ENCODE measurements around the gene PRKN.

PRKN gene

DNA sequence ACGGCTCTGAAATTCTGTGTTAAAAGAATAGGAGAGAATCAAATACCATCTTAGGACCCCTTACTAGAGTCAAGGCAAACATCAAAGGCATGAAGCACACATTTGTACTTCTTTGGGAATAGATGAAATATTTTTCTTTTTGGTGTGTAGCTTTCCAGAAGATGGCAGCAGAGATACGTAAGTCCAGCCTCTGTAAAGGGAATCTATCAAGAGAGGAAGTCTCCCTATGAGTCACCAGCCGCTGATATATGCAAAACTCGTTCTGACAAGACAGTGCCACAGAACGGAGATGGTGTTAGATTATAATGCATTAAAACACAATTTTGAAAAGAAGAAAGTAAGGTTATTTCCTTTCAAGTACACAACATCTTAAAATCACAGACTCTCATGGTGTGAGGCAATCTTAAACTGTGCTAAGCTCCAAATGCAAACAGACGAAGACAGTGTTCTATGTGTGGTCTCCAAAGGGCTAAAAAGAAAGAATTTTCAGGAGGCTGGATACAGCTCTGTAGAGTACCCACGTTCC lies 1333.7 kb downstream of the PRKN start (continued):
- TF ChIP-seq REST (tag by site-specific recombination; IDR thresholded peaks at IDR 0.05), result no peak
- no peak for TF ChIP-seq KLF8 (tag by site-specific recombination; IDR thresholded peaks at IDR 0.05)

DNA sequence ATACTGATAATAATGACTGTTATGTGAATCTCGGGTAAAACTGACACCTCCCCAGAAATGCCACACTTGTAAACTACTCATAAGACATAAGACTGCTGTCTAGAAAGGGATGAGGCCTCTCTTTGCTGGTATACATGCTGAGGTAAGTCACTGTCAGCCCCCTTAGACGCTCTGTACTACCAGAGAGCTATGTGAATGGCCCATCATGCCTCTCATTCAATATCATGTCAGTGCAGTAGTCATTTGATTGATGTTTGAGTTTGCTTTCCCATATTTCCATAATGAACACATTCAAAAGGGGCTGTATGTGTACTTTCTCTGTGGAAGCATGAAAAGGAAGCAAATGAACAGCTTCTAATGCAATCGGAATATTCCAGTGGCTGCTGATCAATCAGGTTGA lies 1334.3 kb downstream of the PRKN start:
- no peak overlapping the region for H3K27ac ChIP-seq (ENCODE audit: extremely low read depth, low read depth, low read length)
- no peak overlapping the region for H3K4me3 ChIP-seq (ENCODE audit: low read depth, low read length)
- ChIA-PET POLR2A (no interaction called here), CTCF (interaction anchor here (0.6 to 6.2 kb wide), 23 partner anchors 9 to 874 kb away, joined by 3 to 70 read pairs (median 4); no protein-coding TSS in a partner anchor)
- TF ChIP-seq GLIS1 (tag by site-specific recombination; IDR thresholded peaks at IDR 0.05), result no peak
- TF ChIP-seq, protein P1, sequence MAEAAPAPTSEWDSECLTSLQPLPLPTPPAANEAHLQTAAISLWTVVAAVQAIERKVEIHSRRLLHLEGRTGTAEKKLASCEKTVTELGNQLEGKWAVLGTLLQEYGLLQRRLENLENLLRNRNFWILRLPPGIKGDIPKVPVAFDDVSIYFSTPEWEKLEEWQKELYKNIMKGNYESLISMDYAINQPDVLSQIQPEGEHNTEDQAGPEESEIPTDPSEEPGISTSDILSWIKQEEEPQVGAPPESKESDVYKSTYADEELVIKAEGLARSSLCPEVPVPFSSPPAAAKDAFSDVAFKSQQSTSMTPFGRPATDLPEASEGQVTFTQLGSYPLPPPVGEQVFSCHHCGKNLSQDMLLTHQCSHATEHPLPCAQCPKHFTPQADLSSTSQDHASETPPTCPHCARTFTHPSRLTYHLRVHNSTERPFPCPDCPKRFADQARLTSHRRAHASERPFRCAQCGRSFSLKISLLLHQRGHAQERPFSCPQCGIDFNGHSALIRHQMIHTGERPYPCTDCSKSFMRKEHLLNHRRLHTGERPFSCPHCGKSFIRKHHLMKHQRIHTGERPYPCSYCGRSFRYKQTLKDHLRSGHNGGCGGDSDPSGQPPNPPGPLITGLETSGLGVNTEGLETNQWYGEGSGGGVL (tag by site-specific recombination; IDR thresholded peaks at IDR 0.05), result no peak
- no peak for TF ChIP-seq ZNF701 (tag by site-specific recombination; IDR thresholded peaks at IDR 0.05)
- TF ChIP-seq ZNF248 (tag by site-specific recombination; IDR thresholded peaks at IDR 0.05), result no peak
- no peaks in the 10 kb centered on the region for H3K36me3 ChIP-seq (ENCODE audit: control insufficient read depth in 2 of 2, insufficient read depth in 1 of 2, low read length in 2 of 2)
- no peaks in the 10 kb centered on the region for H3K9me3 ChIP-seq (ENCODE audit: control insufficient read depth, insufficient read depth, low read depth, low read length)
- H3K4me1 ChIP-seq (ENCODE audit: control insufficient read depth, insufficient read depth, low read length), result no peaks in the 10 kb centered on the region

DNA sequence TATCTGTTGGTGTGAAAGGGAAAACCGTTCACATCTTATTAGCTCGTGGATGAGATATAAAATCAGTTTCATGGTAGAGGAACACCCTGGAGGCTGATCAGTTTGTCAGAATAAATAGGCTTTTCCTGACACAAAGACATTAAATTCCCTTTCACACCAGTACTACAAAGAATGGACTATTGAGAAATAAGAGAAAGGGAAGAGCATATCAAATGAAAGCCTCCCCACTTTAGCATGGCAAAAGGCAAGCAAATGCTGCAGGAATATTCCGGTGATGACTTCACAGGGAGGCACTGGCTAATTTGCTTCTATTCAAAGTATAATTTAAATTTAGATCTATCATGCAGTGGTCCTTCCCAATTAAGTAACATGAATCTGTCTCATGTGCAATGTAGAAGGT lies 1337.8 kb downstream of the PRKN start:
- ChIA-PET CTCF (interaction anchor here (1.3 kb wide), 1 partner anchor 18 kb away, joined by 3 read pairs; no protein-coding TSS in a partner anchor), POLR2A (no interaction called here)
- Histone ChIP-seq H3K4me1 (ENCODE audit: control insufficient read depth, insufficient read depth, low read length) (no peaks in the 10 kb centered on the region), H3K27ac (ENCODE audit: extremely low read depth, low read depth, low read length) (no peak overlapping the region), H3K9me3 (ENCODE audit: control insufficient read depth, insufficient read depth, low read depth, low read length) (no peaks in the 10 kb centered on the region), H3K36me3 (ENCODE audit: control insufficient read depth in 2 of 2, insufficient read depth in 1 of 2, low read length in 2 of 2) (no peaks in the 10 kb centered on the region), H3K4me3 (ENCODE audit: low read depth, low read length) (no peak overlapping the region)
- TF ChIP-seq ZBTB17 (tag by site-specific recombination; IDR thresholded peaks at IDR 0.05) (no peak), ZNF48 (tag by site-specific recombination; IDR thresholded peaks at IDR 0.05) (no peak), ZNF223 (tag by site-specific recombination; IDR thresholded peaks at IDR 0.05) (no peak), REST (tag by site-specific recombination; IDR thresholded peaks at IDR 0.05) (no peak), ZNF350 (tag by site-specific recombination; IDR thresholded peaks at IDR 0.05) (no peak), ZNF843 (tag by site-specific recombination; IDR thresholded peaks at IDR 0.05) (no peak)
